Measurements from ENCODE around the gene FOXO3.

- no peak for TF ChIP-seq CTCF (IDR thresholded peaks at IDR 0.05; ENCODE audit: low read depth, low read length)
- TF ChIP-seq POLR2A (IDR thresholded peaks at IDR 0.05; ENCODE audit: extremely low read depth, insufficient read length): no peak
- TF ChIP-seq MYC (IDR thresholded peaks at IDR 0.05; ENCODE audit: low read depth, low read length): no peak
Observed at GRCh38 chr6:108640104-108640503, 79.4 kb downstream of the FOXO3 start.

All from NB4 (cell line).